Anterior cingulate cortex (tissue), 58 donors: Measurements from ENCODE around the gene CDK14.

Source experiments
- DNase-seq, 58 donors: peaks; one replicate each; lab custom pipeline; 2025; lab: John Stamatoyannopoulos, UW

The CDK14 gene

GRCh38 chr7:90832726-90833125 is 236.6 kb downstream of the CDK14 start:
- DNase-seq: no peak

GRCh38 chr7:90833443-90833842 is 237.3 kb downstream of the CDK14 start:
- DNase-seq: no peak

- no peak for DNase-seq
Measured at GRCh38 chr7:90834771-90835170, 238.7 kb downstream of the CDK14 start.

- no peak for DNase-seq
Measured at GRCh38 chr7:90835861-90836260, 239.7 kb downstream of the CDK14 start.

- DNase-seq: no peak
Measured at GRCh38 chr7:90836937-90837336, 240.8 kb downstream of the CDK14 start.

GRCh38 chr7:90838799-90839198 is 242.7 kb downstream of the CDK14 start:
- no peak for DNase-seq

GRCh38 chr7:90839316-90839715 is 243.2 kb downstream of the CDK14 start:
- DNase-seq: no peak

GRCh38 chr7:90839727-90840291 is 243.7 kb downstream of the CDK14 start:
- DNase-seq: no peak

- no peak for DNase-seq
Measured at GRCh38 chr7:90841759-90842429, 245.8 kb downstream of the CDK14 start.

GRCh38 chr7:90842430-90842788 is 246.3 kb downstream of the CDK14 start:
- no peak for DNase-seq

GRCh38 chr7:90843472-90843871 is 247.4 kb downstream of the CDK14 start:
- no peak for DNase-seq

- no peak for DNase-seq
Measured at GRCh38 chr7:90844421-90844820, 248.3 kb downstream of the CDK14 start.

- no peak for DNase-seq
Measured at GRCh38 chr7:90846192-90846591, 250.1 kb downstream of the CDK14 start.

GRCh38 chr7:90850066-90850465 is 253.9 kb downstream of the CDK14 start:
- DNase-seq: no peak

- no peak for DNase-seq
Measured at GRCh38 chr7:90850471-90850870, 254.3 kb downstream of the CDK14 start.

GRCh38 chr7:90853205-90853604 is 257.1 kb downstream of the CDK14 start:
- DNase-seq: no peak

- DNase-seq: no peak
Measured at GRCh38 chr7:90856351-90857070, 260.4 kb downstream of the CDK14 start.

GRCh38 chr7:90857603-90858002 is 261.5 kb downstream of the CDK14 start:
- DNase-seq: no peak

- no peak for DNase-seq
Measured at GRCh38 chr7:90858546-90858945, 262.4 kb downstream of the CDK14 start.

GRCh38 chr7:90859521-90859920 is 263.4 kb downstream of the CDK14 start:
- no peak for DNase-seq

GRCh38 chr7:90864088-90864487 is 268.0 kb downstream of the CDK14 start:
- no peak for DNase-seq

- no peak for DNase-seq
Measured at GRCh38 chr7:90869335-90869734, 273.2 kb downstream of the CDK14 start.
